Iris pigment epithelial cell (primary cell): ENCODE measurements around the gene CCNL1.
A peak's percentile ranks its signal among the peaks of the same experiment; 100 is the strongest.

Experiments
- DNase-seq: peaks from one replicate; pipeline ENCODE4 v3.0.0-alpha.2; 2011; ENCODE audit warnings: low read depth

Gene CCNL1

DNA sequence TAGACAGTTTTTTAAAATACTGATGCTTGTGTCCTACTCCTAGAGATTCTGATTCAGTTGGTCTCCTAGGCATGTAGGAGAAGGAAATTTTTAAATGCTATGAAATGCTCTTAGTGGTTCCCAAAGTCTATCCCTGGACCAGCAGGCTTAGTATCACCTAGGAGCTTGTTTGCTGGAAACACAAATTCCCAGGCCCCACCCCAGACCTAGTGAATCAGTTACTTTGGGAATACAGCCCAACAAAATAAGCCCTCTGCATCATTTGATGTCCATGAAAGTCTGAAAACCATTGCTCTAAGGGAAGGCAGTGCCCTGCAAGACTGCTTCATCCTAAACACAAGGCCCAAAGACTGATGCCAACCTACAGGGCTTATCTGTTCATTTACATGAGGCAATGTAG, 36.3 kb downstream of the CCNL1 start:
- DNase-seq = no peak

- DNase-seq = no peak
These were observed 37.0 kb downstream of the CCNL1 start for GRCh38 chr3:157122832-157123427.

DNA sequence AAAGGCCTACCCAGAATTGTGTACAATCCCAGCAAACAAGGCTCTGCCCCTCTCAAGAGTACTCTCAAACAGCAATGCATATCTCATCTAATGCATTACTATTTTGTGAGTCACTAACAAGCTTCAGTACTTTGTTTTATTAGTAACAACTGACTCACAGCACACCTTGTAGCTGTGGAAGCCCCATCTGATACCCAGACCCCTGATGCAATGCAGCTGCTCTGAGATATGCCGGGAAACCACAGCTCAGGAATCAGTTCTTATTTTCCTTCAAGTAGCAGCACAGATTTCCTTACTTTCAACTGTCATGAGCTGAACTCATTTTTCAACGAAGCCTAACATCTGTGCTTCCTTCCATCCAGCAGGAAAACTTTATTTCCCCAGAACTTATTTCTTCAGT, 37.8 kb downstream of the CCNL1 start:
- DNase-seq = peak; percentile 95

- DNase-seq = no peak
These were observed 38.4 kb downstream of the CCNL1 start for GRCh38 chr3:157121522-157121921.

GRCh38 chr3:157120071-157120892, 39.7 kb downstream of the CCNL1 start:
- DNase-seq = no peak

GRCh38 chr3:157119369-157119951, 40.5 kb downstream of the CCNL1 start:
- no peak for DNase-seq

DNA sequence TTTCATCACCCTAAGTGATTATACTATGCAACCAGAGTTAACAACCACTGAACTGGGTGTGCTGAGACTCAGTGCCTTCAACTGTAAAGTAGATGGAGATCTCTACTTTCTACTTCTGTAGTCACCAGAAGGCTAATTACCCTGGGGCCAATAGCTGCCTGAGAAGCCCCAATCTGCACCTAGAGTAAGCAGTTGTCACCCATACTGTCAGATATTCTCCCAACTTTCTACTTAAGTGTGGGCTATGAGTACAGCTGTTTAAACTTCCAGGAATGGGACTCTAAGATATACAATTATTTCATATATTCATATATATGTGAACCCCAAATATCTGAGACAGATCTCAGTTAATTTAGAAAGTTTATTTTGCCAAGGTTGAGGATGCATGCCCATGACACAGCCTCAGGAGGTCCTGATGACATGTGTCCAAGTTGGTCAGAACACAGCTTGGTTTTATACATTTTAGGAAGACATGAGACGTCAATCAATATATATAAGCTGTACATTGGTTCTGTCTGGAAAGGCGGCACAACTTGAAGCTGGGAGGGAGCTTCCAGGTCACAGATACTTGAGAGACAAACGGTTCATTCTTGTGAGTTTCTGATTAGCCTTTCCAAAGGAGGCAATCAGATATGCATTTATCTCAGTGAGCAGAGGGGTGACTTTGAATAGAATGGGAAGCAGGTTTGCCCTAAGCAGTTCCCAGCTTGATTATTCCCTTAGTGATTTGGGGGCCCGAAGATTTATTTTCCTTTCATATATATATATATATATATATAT, 41.9 kb downstream of the CCNL1 start:
- DNase-seq = no peak

DNA sequence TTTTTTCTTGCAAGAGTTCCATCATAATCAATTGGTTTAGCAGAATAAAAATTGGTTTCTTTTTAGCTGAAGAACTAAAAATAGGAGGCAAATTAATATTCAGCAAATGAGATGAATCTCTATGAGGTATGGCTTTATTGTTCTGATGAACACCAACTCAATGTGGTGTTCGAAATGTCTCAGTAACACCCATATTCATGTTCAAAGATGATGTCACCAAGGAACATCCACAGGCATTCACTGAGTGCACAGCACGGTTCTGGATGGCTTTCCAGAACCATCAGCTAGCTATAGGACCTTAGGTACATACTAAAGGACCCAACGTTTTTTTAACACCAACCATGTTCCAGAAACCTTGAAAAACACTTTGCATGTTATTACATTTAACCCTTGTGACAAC, 42.7 kb downstream of the CCNL1 start:
- no peak for DNase-seq

DNA sequence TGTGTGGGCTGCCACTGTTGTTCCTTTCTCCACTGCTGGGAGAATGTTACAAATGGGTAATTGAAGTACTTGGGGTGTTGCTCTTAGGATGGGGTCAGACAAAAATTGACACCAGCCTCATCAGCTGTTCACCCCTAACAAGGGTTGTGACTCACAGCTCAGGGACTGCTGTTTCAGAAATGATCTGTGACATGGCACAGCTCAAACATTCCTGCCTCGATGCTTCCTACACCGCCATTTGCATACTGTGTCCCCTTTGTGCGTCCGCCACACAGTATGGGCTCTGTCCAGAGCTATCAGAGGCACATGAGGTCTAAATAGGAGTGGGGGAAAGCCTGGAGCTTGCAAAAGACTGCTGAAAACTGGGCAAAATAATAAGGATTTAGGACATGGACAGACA, 43.9 kb downstream of the CCNL1 start:
- no peak for DNase-seq

DNA sequence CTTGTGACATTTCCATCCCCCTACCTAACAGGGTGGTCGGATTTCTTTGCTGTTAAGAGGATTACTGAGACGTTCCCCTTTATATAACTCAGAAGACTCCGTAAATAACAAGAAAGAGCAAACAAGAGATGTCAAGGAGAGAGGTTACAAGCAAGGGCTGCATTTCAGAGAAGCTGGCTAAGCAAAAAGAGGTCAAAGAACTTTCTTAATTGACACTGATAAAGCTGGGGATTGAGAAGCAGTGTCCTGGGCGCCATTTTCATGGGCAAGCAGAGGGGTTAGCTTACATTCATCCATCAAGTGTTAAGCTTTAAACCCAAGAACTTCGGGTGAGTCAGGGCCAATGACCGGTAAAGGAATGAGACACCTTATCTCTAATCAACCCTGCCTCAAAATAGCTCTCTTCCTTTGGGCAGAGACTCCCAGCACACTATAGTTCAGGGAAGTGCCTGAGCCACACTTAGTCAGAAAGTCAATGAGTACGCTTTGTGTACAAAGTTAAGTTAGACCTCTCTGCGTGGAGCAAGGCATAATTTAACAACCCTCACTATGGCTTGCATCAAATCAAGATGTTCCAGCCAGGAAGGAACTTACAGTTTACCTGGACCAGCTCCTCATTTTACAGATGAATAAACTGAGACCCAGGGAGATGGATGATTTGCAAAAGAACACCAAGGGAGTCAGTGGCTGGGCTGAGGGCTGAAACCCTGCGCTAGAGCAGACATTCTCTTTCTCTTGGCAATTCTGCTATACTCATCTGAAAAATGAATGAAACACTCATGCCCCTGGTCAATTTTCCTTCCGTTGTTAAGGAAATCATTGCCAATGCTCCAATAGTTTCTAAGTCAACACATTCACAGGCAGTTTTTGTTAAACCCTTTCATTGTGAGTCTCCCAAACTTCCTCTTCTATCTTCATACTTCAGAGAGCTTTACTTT, 44.6 kb downstream of the CCNL1 start:
- peak; percentile 59 for DNase-seq

GRCh38 chr3:157113832-157114505, 46.0 kb downstream of the CCNL1 start:
- DNase-seq = no peak

GRCh38 chr3:157112536-157112935, 47.4 kb downstream of the CCNL1 start:
- no peak for DNase-seq

- no peak for DNase-seq
These were observed 48.4 kb downstream of the CCNL1 start for GRCh38 chr3:157111518-157111917.

DNA sequence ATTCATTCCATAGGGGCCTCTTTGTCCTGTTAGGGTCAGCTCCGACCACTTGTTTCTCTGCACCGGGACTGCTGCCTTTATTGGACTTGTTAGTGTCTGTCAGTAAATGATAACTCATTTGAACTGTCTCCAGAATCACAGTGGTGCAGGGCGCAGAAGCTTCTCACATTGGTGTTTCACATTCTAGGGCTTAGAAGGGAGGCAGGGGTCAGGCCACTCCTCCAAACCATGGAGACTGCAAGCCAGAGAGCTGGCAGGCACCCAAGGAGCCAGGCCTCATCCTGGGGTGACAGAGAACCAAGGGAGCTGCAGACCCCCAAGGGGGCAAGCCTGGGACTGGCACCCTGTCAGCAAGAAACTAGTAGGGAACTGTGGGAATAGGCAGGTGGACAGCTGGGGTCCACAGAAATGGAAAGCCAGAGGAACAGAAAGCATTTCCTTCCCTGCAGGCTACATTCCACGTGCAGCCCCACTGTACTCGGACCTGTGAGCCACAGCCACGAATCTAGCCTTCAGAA, 49.1 kb downstream of the CCNL1 start:
- no peak for DNase-seq

DNA sequence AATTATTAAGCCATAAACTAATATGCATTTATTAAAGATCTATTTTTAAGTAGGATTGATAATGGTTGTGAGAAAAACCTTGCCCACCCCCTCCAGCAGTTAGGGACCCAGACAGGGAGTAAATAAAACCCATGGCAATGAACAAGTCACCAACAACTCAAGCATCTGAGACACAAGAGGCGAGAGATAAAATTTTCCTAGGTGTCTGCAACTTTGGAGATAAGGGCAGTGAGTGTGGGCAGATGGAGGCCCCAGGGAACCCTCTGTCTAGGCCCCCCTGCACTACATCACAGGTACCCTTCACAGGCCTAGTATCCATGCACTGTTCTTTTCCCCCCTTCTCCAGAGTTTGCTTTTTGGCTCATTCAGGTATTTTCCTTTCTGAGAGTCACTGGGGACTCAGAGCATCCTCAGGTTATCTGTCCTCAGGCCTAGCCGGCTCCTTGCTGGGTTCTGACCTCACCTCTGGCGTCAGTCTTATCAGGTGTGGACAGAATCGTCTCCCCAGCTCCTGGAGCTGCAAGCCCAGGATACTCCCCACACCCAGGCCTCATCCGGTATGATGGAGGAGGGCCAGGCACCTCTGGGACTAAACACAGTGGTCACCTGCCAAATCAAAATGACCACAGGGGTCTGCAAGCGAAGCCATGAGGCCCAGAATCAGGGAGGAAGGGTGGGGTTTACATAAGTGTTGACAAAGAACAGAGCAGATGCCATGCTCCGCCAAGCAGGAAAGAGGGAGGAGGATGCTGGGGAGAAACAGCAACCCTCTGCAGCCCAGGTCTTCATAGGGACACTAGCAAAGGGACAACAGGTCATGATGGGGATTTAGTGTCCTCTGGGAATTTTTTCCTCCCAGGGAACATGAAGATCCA, 50.4 kb downstream of the CCNL1 start:
- no peak for DNase-seq

- no peak for DNase-seq
These were observed 52.3 kb downstream of the CCNL1 start for GRCh38 chr3:157107644-157108133.

GRCh38 chr3:157107037-157107436, 52.9 kb downstream of the CCNL1 start:
- no peak for DNase-seq

- DNase-seq = no peak
These were observed 54.9 kb downstream of the CCNL1 start for GRCh38 chr3:157104928-157105652.

DNA sequence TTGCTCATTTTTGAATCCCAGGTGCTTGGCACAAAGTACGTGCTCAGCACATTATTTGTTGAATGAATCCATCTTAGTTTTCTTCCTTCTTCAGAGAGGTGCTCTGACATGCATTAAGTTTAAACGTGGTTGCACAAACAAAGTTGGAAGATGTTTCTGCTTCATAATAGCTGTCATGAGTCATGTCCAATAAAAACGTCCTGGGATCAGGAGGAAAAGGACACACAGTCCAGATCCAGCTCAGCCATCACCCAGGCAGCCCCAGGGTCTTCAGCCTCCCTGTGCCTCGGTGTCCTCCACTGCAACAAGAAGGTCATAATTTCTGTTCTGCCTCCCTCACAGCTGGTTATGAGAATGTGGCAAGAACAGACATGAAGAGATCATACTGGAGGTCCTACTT, 55.4 kb downstream of the CCNL1 start:
- peak; percentile 62 for DNase-seq
